ENCODE data around the gene TBCK.
A peak's percentile ranks its signal among the peaks of the same experiment; 100 is the strongest.

DNA sequence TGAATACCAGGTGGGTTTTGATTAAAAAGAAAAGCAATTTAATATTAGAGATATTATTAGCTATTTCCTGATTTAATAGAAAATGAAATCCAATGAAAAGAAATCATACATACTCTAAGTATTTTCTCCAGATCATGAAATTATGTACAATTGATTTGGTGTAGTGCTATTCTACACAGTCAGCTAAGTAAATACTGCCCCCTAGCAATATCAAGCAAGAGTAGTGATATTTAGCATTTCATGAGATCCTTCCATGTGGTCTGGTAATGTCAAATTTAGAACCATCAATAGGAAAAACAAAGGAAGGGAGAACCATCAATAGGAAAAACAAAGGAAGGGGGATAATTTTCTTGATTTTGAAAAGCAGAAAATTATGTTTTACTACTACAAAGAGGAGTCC, 114.6 kb downstream of the TBCK start:
- TF ChIP-seq, protein P1, sequence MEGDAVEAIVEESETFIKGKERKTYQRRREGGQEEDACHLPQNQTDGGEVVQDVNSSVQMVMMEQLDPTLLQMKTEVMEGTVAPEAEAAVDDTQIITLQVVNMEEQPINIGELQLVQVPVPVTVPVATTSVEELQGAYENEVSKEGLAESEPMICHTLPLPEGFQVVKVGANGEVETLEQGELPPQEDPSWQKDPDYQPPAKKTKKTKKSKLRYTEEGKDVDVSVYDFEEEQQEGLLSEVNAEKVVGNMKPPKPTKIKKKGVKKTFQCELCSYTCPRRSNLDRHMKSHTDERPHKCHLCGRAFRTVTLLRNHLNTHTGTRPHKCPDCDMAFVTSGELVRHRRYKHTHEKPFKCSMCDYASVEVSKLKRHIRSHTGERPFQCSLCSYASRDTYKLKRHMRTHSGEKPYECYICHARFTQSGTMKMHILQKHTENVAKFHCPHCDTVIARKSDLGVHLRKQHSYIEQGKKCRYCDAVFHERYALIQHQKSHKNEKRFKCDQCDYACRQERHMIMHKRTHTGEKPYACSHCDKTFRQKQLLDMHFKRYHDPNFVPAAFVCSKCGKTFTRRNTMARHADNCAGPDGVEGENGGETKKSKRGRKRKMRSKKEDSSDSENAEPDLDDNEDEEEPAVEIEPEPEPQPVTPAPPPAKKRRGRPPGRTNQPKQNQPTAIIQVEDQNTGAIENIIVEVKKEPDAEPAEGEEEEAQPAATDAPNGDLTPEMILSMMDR (IDR thresholded peaks at IDR 0.05; ENCODE audit: low read length) = peak; percentile 70
- no peak for TF ChIP-seq EZH2 (IDR thresholded peaks at IDR 0.05; ENCODE audit: borderline replicate concordance, low read length)
